Thoracic aorta (tissue), 2 donors: ENCODE data around the gene ETV3L. TPM values are rescaled to one million over a fixed set of nuclear protein-coding genes. Genes with fewer than 3 reads are reported as not detected.

Experiments used
- ATAC-seq: fragments of 150-250 bp; one replicate; pipeline ENCODE4 v1.8.0; 2017; ENCODE audit warnings: low read depth; ENCODE audit not compliant: insufficient number of reproducible peaks, low FRiP score
- DNase-seq: peaks from one replicate; pipeline ENCODE4 v3.0.0-alpha.2; 2020; ENCODE audit warnings: low spot score
- H3K27ac ChIP-seq, 2 donors: fragments of 200-600 bp; sonication (generic); 1 replicate in 1 of 2; 2 replicates in 1 of 2; pipeline ENCODE4 v1.5.1; 2016; ENCODE audit warnings: mild to moderate bottlenecking in 2 of 2, moderate library complexity in 2 of 2
- H3K27me3 ChIP-seq: fragments of 200-600 bp; sonication (generic); replicated peaks from 2 replicates; pipeline ENCODE4 v1.6.0; 2016; ENCODE audit warnings: mild to moderate bottlenecking; ENCODE audit not compliant: insufficient read depth
- H3K36me3 ChIP-seq: fragments of 200-600 bp; sonication (generic); one replicate; pipeline ENCODE4 v1.5.1; 2016
- H3K4me1 ChIP-seq, 2 donors: fragments of 200-600 bp; sonication (generic); 1 replicate in 1 of 2; 2 replicates in 1 of 2; pipeline versions ENCODE4 v1.5.1 to v1.6.0; 2016; ENCODE audit warnings: low read depth in 2 of 2, mild to moderate bottlenecking in 1 of 2; ENCODE audit not compliant: control insufficient read depth in 1 of 2
- H3K4me3 ChIP-seq: fragments of 200-600 bp; sonication (generic); 2 replicates; pipeline ENCODE4 v1.5.1; 2016; ENCODE audit warnings: mild to moderate bottlenecking
- H3K9me3 ChIP-seq: fragments of 200-600 bp; sonication (generic); 2 replicates; pipeline ENCODE4 v1.5.1; 2016
- total RNA-seq, 2 donors: library from RNA; depleted of rRNA; stranded (reverse); fragments of >200 nt; gene quantifications; one replicate each; pipeline versions ENCODE4 v1.1.0 to v1.2.3, GENCODE V29; 2016
- TF ChIP-seq, protein P1 (sequence below): fragments of 200-600 bp; sonication (generic); IDR thresholded peaks from one replicate; pipeline ENCODE4 v1.5.1; 2019; ENCODE audit warnings: antibody characterized with exemption

Gene ETV3L
- total RNA-seq, 2 donors from 2014 or later: not detected

DNA sequence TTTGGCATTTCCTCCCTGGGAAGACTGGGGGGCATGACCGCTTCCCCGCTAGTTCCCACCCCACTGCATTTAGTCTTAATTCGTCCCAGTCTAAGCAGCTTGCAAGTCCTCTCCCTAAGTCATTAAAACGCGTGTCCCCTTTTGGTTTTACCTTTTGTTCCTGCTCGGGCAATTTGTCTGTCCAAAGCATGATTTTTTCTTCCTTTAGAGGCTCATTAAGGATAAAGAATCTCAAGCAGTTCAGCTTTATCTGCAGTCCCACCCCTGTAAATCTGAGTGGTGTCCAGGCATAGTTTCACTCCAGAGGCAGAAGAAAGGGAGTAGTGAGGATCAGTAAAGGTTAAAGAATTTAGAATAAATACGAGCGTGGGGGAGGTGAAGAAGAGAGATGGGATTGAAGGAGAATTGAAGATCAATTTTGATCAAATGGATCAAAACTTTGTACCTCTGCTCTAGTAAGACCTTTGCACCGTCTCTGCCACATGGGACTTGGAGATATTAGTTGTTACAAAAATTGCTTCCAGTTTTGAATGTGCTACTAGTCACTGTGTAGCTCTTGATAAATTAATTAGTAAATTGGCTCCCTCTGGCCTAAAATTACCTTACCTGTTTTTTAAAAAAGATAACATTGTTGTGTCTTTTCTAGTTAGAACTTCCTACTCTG is 39.6 kb upstream of the ETV3L start:
- no peak for DNase-seq
- peaks cover 21 to 26% of the 10 kb centered on the region in 2 donors for H3K4me1 ChIP-seq
- peak overlapping the region; percentile 93 to 98 for H3K27ac ChIP-seq
- no peaks in the 10 kb centered on the region for H3K9me3 ChIP-seq
- no peak for ATAC-seq
- H3K27me3 ChIP-seq: no peaks in the 10 kb centered on the region
- TF ChIP-seq, protein P1, sequence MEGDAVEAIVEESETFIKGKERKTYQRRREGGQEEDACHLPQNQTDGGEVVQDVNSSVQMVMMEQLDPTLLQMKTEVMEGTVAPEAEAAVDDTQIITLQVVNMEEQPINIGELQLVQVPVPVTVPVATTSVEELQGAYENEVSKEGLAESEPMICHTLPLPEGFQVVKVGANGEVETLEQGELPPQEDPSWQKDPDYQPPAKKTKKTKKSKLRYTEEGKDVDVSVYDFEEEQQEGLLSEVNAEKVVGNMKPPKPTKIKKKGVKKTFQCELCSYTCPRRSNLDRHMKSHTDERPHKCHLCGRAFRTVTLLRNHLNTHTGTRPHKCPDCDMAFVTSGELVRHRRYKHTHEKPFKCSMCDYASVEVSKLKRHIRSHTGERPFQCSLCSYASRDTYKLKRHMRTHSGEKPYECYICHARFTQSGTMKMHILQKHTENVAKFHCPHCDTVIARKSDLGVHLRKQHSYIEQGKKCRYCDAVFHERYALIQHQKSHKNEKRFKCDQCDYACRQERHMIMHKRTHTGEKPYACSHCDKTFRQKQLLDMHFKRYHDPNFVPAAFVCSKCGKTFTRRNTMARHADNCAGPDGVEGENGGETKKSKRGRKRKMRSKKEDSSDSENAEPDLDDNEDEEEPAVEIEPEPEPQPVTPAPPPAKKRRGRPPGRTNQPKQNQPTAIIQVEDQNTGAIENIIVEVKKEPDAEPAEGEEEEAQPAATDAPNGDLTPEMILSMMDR: no peak
- H3K36me3 ChIP-seq: peaks cover 16% of the 10 kb centered on the region
- H3K4me3 ChIP-seq: peak overlapping the region; percentile 87

DNA sequence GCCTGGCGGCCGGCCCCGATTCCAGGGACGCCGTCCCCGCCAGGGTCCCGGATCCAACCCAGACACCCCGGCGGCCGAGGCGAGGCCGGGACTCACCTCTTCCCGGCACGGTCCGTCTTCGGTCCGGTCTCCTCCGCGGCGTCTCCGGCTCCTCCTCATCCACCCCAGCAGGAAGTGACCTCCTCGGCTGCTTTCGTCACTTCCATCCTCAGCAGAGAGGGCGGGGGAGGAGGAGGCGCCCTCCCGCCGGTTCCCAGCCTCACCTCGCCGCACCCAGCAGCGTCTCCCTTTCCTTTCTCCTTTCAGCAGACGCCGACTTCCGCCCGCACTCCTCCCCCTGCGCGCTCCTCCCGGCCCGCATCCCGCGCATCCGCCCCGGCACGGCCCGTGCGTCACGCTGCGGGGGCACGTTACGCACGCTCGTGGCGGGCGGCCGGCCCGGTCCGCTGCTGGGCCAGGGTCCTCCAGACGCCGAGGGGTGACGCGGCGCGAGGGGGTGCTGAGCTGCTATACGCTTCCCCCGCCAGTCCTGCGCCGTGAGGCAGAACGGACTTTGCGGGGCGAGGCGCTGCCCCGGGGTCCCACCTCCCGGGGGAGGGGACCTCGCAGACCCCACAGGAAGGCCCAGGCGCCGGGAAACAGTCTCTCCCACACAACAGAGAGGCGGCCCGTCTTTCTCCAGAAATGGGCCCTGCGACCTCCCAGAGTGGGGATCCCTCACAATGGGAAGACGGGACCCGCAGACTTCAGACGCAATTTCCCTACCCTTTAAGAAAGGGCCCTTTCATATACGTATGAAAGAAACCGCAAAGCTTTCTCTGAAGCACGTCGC is 38.8 kb upstream of the ETV3L start, which contains the start of gene ETV3:
Gene ETV3 (minus strand): TSS at position 176 of the 832 bp plus-strand sequence. CDS start 2,043 bp downstream, outside the sequence.
- H3K27ac ChIP-seq: peak within 1 kb of the TSS; percentile 93 to 98
- TF ChIP-seq, protein P1: no peak
- peaks cover 21% of the 10 kb centered on the region for H3K36me3 ChIP-seq
- H3K27me3 ChIP-seq: no peaks in the 10 kb centered on the region
- H3K4me3 ChIP-seq: peak within 1 kb of the TSS; percentile 87
- peaks cover 21 to 26% of the 10 kb centered on the region in 2 donors for H3K4me1 ChIP-seq
- ATAC-seq (peak; percentile 95), DNase-seq (peak; percentile 72)
- H3K9me3 ChIP-seq: no peaks in the 10 kb centered on the region

- H3K4me1 ChIP-seq: peaks cover 21 to 26% of the 10 kb centered on the region in 2 donors
- H3K27me3 ChIP-seq: no peaks in the 10 kb centered on the region
- no peak for ATAC-seq
- no peaks in the 10 kb centered on the region for H3K9me3 ChIP-seq
- DNase-seq: no peak
- peak overlapping the region; percentile 93 to 98 for H3K27ac ChIP-seq
- peaks cover 26% of the 10 kb centered on the region for H3K36me3 ChIP-seq
- TF ChIP-seq, protein P1: no peak
- H3K4me3 ChIP-seq: peak overlapping the region; percentile 87
Observed at GRCh38 chr1:157137408-157138219, 38.0 kb upstream of the ETV3L start.

GRCh38 chr1:157137046-157137407 is 37.4 kb upstream of the ETV3L start:
- no peaks in the 10 kb centered on the region for H3K27me3 ChIP-seq
- H3K4me3 ChIP-seq: peak overlapping the region; percentile 87
- H3K4me1 ChIP-seq: peaks cover 21 to 26% of the 10 kb centered on the region in 2 donors
- H3K9me3 ChIP-seq: no peaks in the 10 kb centered on the region
- H3K27ac ChIP-seq: peak overlapping the region in 1 of 2 donors; percentile 98
- TF ChIP-seq, protein P1: no peak
- DNase-seq: no peak
- peaks cover 29% of the 10 kb centered on the region for H3K36me3 ChIP-seq
- ATAC-seq: no peak
